Measurements from ENCODE around the gene PDILT. TPM values are rescaled to one million over a fixed set of nuclear protein-coding genes. Genes with fewer than 3 reads are reported as not detected.

PDILT gene
- total and polyA plus RNA-seq, 9 of the 15 experiments (the other 6 are each of a cell fraction or from before 2014, with no cell fraction given) = not detected

- no peaks in the 10 kb centered on the region for H3K9me3 ChIP-seq (replicated peaks; ENCODE audit: control insufficient read depth, insufficient read depth, low read depth, low read length)
- H3K4me2 ChIP-seq (ENCODE audit: insufficient read depth, low read length) = no peak overlapping the region
- no peak overlapping the region for H2AFZ ChIP-seq (ENCODE audit: low read depth, low read length)
- intact Hi-C loops (cut with micrococcal nuclease) = no loop called here
- H3K36me3 ChIP-seq (ENCODE audit: control insufficient read depth, insufficient read depth, low read length) = no peaks in the 10 kb centered on the region
- no peaks in the 10 kb centered on the region for H3K9me1 ChIP-seq (ENCODE audit: control insufficient read depth, insufficient read depth, low read length)
- no peaks in the 10 kb centered on the region; the same call in 1 of the 2 replicates for H4K20me1 ChIP-seq (replicated peaks; ENCODE audit: control insufficient read depth, insufficient read depth, low read length)
- BruUV-seq (replicated peaks) = no TSS peak
- no peaks in the 10 kb centered on the region for H3K4me1 ChIP-seq (replicated peaks in 1 of 2; ENCODE audit: control insufficient read depth in 2 of 2, insufficient read depth in 2 of 2, low read length in 2 of 2)
- H3K79me2 ChIP-seq (ENCODE audit: control insufficient read depth, insufficient read depth, low read length) = no peaks in the 10 kb centered on the region
- no peak for ATAC-seq
- WGBS (ENCODE audit: insufficient coverage, low coverage, missing lambda C conversion rate) = 0% methylated on average over 2 of the region's 2 CpGs
- no peak overlapping the region for H3K4me3 ChIP-seq
- ChIA-PET POLR2A (no interaction called here), CTCF (ENCODE audit: low intra/inter-chr PET ratio) (no interaction called here)
- no peak for FAIRE-seq
- H3K9ac ChIP-seq (ENCODE audit: insufficient read depth in 1 of 2, low read depth in 2 of 2, low read length in 2 of 2) = no peak overlapping the region
- in situ Hi-C loops (cut with MboI) = no loop called here
- H3K27ac ChIP-seq (ENCODE audit: extremely low read depth, low read depth, low read length) = no peak overlapping the region
- peaks cover 0 to 6% of the 10 kb centered on the region in 2 experiments; a peak in 2 of 5 replicates for H3K27me3 ChIP-seq (ENCODE audit: control insufficient read depth in 2 of 2, insufficient read depth in 2 of 2, low read length in 2 of 2)
- no peak for DNase-seq (ENCODE audit: extremely low read depth in 1 of 4, low spot score in 3 of 4)
- no peak for TF ChIP-seq RFX7 (CRISPR knock-in tag; IDR thresholded peaks at IDR 0.05)
- no peak for TF ChIP-seq GABPA (tag; conservative IDR thresholded peaks at IDR 0.05; ENCODE audit: low read depth)
- no peak for TF ChIP-seq PCBP1 (IDR thresholded peaks at IDR 0.05; ENCODE audit: low read depth, low read length, poor library complexity, severe bottlenecking)
- no peak for TF ChIP-seq ELK3 (CRISPR knock-in tag; IDR thresholded peaks at IDR 0.05)
- TF ChIP-seq CBX1 (IDR thresholded peaks at IDR 0.05; ENCODE audit: low read depth) = no peak
- TF ChIP-seq, protein P1, sequence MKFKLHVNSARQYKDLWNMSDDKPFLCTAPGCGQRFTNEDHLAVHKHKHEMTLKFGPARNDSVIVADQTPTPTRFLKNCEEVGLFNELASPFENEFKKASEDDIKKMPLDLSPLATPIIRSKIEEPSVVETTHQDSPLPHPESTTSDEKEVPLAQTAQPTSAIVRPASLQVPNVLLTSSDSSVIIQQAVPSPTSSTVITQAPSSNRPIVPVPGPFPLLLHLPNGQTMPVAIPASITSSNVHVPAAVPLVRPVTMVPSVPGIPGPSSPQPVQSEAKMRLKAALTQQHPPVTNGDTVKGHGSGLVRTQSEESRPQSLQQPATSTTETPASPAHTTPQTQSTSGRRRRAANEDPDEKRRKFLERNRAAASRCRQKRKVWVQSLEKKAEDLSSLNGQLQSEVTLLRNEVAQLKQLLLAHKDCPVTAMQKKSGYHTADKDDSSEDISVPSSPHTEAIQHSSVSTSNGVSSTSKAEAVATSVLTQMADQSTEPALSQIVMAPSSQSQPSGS (CRISPR knock-in tag; IDR thresholded peaks at IDR 0.05) = no peak
- TF ChIP-seq ZNF12 (CRISPR knock-in tag; IDR thresholded peaks at IDR 0.05) = no peak
- no peak for TF ChIP-seq CHD4 (IDR thresholded peaks at IDR 0.05; ENCODE audit: insufficient read depth, insufficient replicate concordance, low read depth, low read length, poor library complexity, severe bottlenecking)
- TF ChIP-seq VEZF1 (CRISPR knock-in tag; IDR thresholded peaks at IDR 0.05) = no peak
- TF ChIP-seq HNRNPLL (IDR thresholded peaks at IDR 0.05; ENCODE audit: low read depth, low read length, poor library complexity, severe bottlenecking) = no peak
- TF ChIP-seq BRF2 (IDR thresholded peaks at IDR 0.05; ENCODE audit: borderline replicate concordance, insufficient read depth, insufficient read length) = no peak
- TF ChIP-seq DACH1 (IDR thresholded peaks at IDR 0.05; ENCODE audit: partially characterized antibody) = no peak
- no peak for TF ChIP-seq ZNF717 (CRISPR knock-in tag; IDR thresholded peaks at IDR 0.05)
- TF ChIP-seq RBM22 (IDR thresholded peaks at IDR 0.05; ENCODE audit: low read depth, low read length, poor library complexity, severe bottlenecking) = no peak
These were observed 84.4 kb downstream of the PDILT start for GRCh38 chr16:20320178-20320577.
